Stimulated activated CD4-positive, alpha-beta T cell treated with anti-CD3 and anti-CD28 coated beads, Interleukin-4, amount 100 ng/mL, for 24 hours (primary cell): ENCODE data around the gene TMEM255B.

ENCODE experiments used
- DNase-seq: peaks from one replicate; pipeline ENCODE4 v3.0.0-alpha.2; 2020

TMEM255B gene

DNA sequence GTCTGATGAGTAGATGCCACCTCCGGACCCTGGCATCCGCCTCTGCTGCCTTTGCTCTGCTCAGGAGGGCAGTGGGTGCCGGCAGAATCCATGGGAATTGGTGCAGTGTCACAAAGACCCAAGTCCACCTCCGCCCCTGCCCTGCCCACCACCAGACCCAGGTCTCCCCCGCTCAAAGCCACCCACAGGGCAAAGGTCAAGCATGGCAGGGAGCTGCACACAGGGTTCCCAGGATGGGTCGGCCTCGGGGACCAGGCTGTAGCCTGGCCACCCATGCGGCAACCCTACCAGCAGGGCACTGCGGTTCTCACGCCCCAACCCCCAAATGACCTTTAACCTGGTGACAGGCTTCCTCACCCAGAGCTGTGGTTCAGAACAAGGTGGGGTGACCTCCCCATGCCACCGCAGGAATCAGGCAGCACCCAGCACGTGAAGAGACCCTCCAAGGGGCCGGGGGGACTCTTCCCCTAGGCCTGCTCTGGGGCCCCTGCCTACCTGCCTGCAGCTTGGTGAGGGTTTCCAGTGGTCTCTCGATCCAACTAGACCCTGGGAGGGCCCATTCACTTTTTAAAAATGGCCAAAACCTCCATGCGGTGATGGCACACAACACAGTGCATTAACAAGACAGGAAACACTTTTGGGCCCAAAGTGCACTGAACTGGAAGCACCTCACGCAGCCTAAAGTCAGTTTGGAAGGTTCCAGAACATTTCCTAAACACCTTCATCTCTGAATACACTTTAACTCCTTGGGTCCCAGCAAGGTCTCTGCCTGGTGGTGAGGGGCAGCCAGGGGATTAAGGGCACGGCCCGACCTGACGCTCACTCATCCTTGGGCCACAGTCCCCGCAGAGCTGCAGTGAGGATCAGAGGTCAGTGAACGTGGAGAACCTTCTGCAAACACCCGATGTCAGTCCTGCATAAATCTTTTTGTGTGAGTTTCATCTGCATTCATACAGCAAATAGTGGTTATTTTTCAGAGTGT is 93.8 kb downstream of the TMEM255B start:
- DNase-seq: no peak

DNA sequence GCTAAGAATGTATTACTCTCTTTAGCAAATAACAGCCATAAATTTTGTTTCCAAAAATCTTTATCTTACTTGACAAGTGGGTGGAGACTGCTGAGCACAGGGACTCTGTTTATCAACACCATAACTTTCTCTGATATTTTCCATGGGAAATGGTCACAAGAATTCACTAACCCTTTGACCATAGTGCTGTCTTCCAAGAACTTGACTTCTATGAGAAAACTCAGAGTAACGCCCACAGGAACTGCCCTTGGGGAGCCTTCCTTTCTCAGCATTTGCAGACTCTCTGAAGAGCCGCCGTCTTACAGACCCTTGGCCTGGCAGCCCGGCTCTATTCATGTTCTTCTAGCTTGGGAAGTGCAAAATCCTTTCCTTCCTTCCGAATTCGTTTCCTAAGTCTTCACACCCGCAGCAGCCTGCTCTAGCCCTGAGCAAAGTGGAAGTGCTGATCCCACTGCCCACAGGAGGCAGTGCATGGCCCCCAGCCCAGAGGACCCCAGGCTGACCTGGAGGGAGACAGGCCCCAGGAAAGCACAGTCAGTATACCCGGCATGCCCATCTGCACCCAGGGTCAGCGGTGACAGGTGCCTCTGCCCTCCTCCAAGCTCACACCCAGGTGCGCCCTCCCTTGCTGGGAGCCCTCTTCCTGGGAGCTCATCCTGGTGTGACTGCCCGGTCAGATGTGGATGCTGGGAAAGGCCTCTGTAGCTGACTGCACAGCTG is 94.7 kb downstream of the TMEM255B start:
- DNase-seq: no peak

- DNase-seq: no peak
Observed at GRCh38 chr13:113854238-113855011, 95.4 kb downstream of the TMEM255B start.

GRCh38 chr13:113855012-113855921 is 96.2 kb downstream of the TMEM255B start:
- no peak for DNase-seq

DNA sequence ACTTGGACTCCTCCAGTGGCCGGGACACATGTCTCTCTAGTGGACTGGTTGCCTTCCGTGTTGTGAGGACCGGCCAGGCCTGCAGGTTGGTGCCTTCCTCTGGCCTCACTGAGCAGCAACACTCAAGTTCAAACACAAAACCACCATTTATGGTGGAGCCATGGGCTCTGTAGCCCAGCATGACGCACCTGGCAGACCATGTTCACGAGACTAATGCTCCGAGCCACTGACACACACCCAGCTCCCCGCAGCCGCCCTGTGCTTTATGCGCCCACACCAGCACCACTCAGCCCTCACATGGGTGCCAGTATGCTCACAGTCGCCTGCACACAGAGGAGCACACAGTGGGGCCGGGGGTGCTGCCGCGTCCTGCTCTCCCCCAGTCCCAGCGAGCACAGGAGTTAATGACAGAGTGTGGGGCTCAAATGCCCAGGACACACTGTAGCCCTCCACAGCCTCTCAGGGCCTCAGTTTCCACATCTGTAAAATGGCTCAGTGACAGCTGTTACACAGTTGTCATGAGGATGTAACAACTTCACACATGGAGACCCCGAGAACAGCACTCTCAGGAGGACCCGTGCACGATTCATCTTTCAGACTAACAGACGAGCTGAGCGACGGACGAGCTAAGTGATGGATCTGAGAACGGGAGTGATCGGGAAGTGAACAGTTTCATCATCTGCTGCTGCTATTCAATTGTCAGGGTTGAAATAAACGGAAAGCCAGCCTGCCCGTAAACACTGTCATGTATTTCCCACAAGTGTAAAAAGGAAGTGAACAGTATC is 97.1 kb downstream of the TMEM255B start:
- no peak for DNase-seq

DNA sequence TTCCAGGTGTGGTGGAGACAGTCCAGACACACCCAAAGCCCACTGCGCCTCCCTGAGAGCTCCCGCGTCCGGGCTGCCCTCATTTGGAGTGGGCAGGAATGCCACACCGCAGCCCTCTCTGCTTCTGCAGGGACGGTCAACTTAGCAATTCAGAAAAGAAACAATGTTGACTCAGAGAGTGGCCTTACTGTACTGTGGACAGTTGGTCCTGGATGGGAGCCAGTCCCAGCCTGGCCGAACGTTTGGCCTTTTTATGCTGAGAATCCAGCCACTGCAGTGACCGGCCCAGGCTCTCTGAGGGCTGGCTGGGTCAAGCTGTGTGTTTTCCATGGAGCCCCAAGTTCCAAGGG is 97.7 kb downstream of the TMEM255B start:
- DNase-seq: no peak

DNA sequence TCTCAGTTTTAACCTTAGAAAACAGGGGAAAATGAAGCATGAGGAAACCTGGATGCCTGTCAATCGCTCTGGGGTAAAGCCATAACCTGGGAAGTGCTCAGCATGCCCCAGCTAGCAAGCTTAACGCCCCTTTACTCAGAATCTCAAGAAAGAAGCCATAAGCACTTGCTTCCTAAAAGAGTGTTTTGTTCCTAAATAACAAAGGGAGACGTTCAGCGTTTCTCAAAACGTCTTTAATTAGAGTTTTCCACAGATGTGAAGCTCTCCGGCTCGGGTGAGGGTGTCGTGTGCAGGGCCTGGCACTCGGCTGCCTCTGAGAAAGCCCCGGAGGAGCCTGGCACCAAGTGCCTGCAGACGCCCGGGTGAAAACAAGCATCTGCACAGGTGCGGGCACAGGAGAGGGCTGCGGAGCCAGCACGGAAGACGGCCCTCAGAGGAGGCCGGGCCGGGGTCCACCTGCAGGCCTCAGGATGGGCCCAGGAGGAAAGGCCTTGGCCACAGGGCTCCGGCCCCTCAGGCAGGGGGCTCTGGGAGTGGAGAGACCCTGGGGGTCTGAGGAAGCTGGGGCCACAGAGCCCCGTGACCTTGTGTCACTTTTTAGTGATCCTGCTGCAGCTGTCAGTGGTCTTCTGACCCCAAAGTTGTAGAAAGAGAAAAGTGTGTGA is 98.6 kb downstream of the TMEM255B start:
- no peak for DNase-seq

DNA sequence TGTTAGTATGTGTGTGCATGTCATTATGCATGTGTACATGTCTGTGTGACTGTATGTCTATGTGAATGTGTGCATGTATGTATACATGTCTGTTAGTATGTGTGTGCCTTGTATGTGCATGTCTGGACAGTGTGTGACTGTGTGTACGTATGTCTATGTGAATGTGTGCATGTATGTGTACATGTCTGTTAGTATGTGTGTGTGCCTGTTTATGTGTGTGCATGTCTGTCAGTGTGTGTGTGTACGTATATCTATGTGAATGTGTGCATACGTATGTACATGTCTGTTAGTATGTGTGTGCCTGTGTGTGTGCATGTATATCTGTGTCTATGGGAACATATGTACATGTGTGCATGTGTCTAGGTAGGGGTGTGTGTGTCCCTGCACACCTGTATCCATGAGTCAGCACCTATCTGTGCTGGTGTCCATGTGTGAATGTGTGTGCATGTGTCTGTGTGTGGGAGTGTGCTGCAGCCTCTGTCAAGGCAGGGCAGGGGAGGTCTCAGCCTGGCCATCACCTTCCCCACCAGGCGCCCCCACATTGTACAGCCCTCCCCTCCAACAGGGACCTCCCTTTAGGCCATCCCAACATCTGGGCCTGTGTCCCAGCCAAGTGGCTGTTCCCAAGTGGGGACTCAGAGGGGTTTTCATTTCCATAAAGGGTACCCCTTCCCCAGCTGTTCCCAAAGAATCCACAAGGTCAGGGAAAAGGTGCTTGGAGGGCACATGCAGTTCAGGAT is 100.5 kb downstream of the TMEM255B start:
- no peak for DNase-seq

DNA sequence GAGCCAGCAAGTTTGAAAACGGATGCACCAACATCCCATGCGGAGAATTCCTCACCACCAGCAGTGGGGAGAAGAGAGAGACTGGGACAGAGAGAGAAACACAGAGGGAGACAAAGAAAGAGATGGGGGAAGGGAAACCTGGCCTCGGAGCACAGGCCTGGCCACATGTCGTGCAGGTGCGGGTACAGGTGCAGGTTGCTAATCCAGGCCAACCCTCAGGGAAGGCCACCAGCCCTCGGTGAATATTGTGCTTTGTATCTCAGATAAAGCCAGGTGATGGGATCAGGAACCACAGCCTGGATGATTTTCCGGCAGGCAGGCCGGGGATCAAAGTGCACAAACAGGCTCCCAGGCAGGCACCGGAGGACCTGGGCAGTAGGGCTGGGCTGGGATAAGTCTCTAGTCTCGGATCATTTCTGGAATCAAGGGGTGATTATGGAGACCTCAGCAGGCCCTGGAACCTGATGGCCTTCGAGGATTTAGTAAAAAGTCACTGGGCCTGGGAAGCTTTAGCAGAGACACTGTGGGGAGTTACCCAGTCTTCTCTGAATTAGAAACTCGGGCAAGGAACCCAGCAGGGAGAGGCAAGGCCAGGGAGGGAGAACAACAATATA is 101.1 kb downstream of the TMEM255B start:
- no peak for DNase-seq

- DNase-seq: no peak
Observed at GRCh38 chr13:113860665-113861432, 101.8 kb downstream of the TMEM255B start.

- no peak for DNase-seq
Observed at GRCh38 chr13:113861433-113862030, 102.5 kb downstream of the TMEM255B start.

DNA sequence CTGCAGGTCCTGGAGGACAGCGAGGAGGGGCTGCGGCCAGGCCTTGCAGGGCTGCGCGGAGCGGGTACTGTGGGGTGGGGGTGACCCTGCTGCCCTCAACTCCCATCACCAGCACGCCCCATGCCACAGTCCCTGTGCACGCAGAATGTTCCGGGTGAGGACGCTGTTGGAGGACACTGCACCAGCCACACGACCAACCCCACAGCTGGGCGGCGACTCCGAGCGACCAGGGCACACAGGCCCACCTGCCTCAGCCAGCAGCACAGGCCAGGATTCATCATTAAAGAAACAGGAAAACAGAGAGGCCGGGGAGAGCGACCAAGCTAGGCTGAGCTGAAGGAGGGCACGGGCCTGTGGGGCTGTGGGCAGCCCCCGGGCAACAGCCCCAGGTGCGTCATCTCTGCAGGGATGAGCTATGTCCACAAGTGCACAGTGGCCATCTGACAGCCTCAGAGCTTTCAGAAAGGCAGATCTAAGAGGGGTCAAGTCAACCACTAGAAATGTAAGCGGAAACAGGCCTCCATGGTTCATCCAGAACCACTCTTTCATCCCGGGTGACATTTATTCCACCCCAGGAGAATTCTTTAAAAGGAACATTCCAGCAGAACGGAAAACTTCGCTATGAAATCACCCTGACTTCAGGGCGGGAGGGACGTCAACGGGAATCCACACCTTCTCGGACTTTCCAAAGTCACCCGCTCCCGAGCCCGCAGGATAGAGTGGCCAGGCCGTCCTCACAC is 103.3 kb downstream of the TMEM255B start:
- no peak for DNase-seq

- DNase-seq: no peak
Observed at GRCh38 chr13:113862931-113863523, 104.0 kb downstream of the TMEM255B start.

DNA sequence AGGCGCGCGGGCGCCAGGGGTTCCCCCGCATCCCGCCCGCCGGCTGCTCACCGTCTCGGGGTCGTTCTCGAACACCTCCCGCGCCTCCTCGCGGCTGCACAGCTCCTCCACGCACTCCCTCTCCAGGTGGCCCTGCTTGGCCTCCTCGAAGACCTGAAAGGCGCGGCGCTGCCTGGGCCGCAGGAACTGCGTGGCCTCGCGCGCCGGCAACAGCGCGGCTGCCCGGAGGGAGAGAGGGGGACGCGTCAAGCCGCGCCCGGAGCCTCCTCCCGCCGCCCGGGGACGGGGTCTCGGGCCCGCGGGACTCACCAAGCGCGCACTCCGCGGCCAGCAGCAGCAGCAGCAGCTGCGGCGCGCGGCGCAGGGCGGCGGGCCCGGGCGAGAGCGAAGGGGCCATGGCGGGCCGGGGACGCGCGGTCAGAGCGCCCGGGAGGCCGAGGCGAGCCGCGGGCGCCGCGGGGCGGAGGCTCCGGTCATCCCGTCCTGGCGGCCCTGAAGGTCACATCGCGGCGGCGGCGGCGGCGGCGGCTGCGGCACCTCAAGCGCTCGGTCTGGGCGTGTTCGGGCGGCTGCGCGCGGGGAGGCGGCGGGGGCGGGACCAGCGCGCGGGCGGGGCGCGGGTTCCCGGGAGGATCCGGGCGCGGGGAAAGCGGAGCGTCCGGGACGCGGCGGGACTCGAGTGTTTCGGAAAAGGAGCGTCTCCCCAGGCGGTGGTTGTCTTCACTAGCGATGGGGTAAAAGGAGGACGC is 104.7 kb downstream of the TMEM255B start, which contains the start of gene GAS6:
TSS of gene GAS6 (minus strand) at position 553 of the 749 bp plus-strand sequence. CDS start at position 397, 156 bp downstream.
- DNase-seq: no peak

DNA sequence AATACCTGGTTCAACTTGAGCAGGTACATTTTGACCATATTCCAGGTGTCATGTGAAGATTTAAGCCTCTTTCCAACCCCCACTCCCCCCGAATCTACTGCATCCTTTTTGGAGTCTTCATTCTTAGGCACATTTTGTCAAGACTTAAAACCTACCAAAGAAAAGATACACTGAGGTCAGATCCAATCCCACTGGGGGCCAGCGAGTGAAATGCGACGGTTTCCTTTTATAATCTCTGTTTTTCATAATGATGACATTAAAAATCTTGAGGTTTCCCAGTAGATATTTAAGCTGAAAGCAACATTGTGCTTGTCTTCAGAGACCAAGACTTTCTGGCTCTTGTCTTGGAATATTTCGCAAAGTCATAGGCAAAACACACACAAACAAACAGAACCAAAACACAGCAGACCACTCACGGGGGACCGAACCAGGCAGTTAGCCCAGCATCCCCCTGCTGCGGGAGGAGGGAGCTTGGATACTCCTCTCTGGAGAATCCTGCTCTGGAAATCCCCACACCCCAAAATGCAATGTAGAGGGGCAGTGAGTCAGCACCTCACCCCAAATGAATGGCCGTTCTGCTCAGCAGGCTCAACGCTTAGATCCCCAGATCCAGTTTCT is 105.4 kb downstream of the TMEM255B start:
- DNase-seq: no peak

GRCh38 chr13:113865427-113865826 is 106.4 kb downstream of the TMEM255B start:
- no peak for DNase-seq
